GM23338 (cell line): ENCODE results near the gene OR2W1. TPM values are rescaled to one million over a fixed set of nuclear protein-coding genes. Genes with fewer than 3 reads are reported as not detected.

Experiments used
- ATAC-seq: fragments of 200-7000 bp; cut with Tn5 transposase; 3 replicates; pipeline ENCODE4 v1.9.1; 2020
- DNase-seq: peaks from one replicate; pipeline ENCODE4 v3.0.0-alpha.2; 2015; ENCODE audit warnings: low spot score
- H2AFZ ChIP-seq: fragments of 200-600 bp; sonication (generic); 2 replicates; pipeline ENCODE4 v1.8.0; 2016; ENCODE audit warnings: antibody characterized with exemption, mild to moderate bottlenecking, moderate library complexity
- H3F3A ChIP-seq: fragments of 200-600 bp; sonication (generic); replicated peaks from 2 replicates; pipeline ENCODE4 v1.8.0; 2017; ENCODE audit warnings: antibody characterized with exemption, mixed run types, low read depth
- H3K27ac ChIP-seq: fragments of 200-600 bp; sonication (generic); 2 replicates; pipeline ENCODE4 v1.6.1; 2016; ENCODE audit warnings: low read depth
- H3K27me3 ChIP-seq: fragments of 200-600 bp; sonication (generic); 2 replicates; pipeline ENCODE4 v1.8.0; 2016; ENCODE audit warnings: mild to moderate bottlenecking, mixed run types, moderate library complexity; ENCODE audit not compliant: insufficient read depth
- H3K36me3 ChIP-seq: fragments of 200-600 bp; sonication (generic); 2 replicates; pipeline ENCODE4 v1.8.0; 2016; ENCODE audit warnings: mild to moderate bottlenecking; ENCODE audit not compliant: insufficient read depth
- H3K4me1 ChIP-seq: fragments of 200-600 bp; sonication (generic); 2 replicates; pipeline ENCODE4 v1.8.0; 2016; ENCODE audit warnings: mild to moderate bottlenecking, moderate library complexity; ENCODE audit not compliant: insufficient read depth
- H3K4me2 ChIP-seq: fragments of 200-600 bp; sonication (generic); 2 replicates; pipeline ENCODE4 v1.7.1; 2017; ENCODE audit warnings: mixed run types
- H3K4me3 ChIP-seq: fragments of 200-600 bp; sonication (generic); 2 replicates; pipeline ENCODE4 v1.6.1; 2016; ENCODE audit warnings: mixed run types
- H3K79me2 ChIP-seq: fragments of 200-600 bp; sonication (generic); replicated peaks from 2 replicates; pipeline ENCODE4 v1.8.0; 2017; ENCODE audit warnings: mild to moderate bottlenecking; ENCODE audit not compliant: insufficient read depth
- H3K9me2 ChIP-seq: fragments of 200-600 bp; sonication (generic); 2 replicates; pipeline ENCODE4 v1.8.0; 2017; ENCODE audit not compliant: insufficient read depth
- H4K20me1 ChIP-seq: fragments of 200-600 bp; sonication (generic); replicated peaks from 2 replicates; pipeline ENCODE4 v1.8.0; 2017; ENCODE audit warnings: mild to moderate bottlenecking; ENCODE audit not compliant: insufficient read depth
- H3K27ac Mint-ChIP-seq: 2 replicates; pipeline ENCODE4 v1.8.0; 2020; ENCODE audit warnings: inconsistent platforms, mild to moderate bottlenecking, moderate library complexity, mixed read lengths
- H3K27me3 Mint-ChIP-seq: 3 replicates; pipeline ENCODE4 v1.8.0; 2022; ENCODE audit warnings: low read depth, mild to moderate bottlenecking, moderate library complexity, mixed read lengths, inconsistent platforms; ENCODE audit not compliant: insufficient read depth, poor library complexity
- H3K36me3 Mint-ChIP-seq: 3 replicates; pipeline ENCODE4 v1.8.0; 2021; ENCODE audit warnings: low read depth, mild to moderate bottlenecking, inconsistent platforms, moderate library complexity, mixed read lengths
- H3K4me1 Mint-ChIP-seq: 3 replicates; pipeline ENCODE4 v1.8.0; 2020; ENCODE audit warnings: mild to moderate bottlenecking, inconsistent platforms, mixed read lengths
- H3K4me3 Mint-ChIP-seq: 3 replicates; pipeline ENCODE4 v1.8.0; 2021; ENCODE audit warnings: moderate library complexity, mild to moderate bottlenecking, inconsistent platforms, mixed read lengths
- H3K9me3 Mint-ChIP-seq: 3 replicates; pipeline ENCODE4 v1.8.0; 2020; ENCODE audit warnings: moderate library complexity, mild to moderate bottlenecking, inconsistent platforms, mixed read lengths
- CREB1 ChIP-seq: fragments of 250-450 bp; sonication (Bioruptor Pico); IDR thresholded peaks from 2 replicates; pipeline ENCODE4 v1.5.0; 2020; ENCODE audit warnings: low read depth, mild to moderate bottlenecking, moderate library complexity
- CTCF ChIP-seq, 2 experiments: fragments of 200-600 bp in 1 of 2; sonication (generic) in 1 of 2; conservative IDR thresholded peaks; 2 replicates each; pipeline versions ENCODE4 v1.5.1 to v1.6.1; 2016 to 2017; ENCODE audit warnings: antibody characterized with exemption in 2 of 2, low read depth in 2 of 2, mild to moderate bottlenecking in 2 of 2, moderate library complexity in 1 of 2
- ETS1 ChIP-seq: IDR thresholded peaks from 2 replicates; pipeline ENCODE4 v1.6.1; 2016; ENCODE audit warnings: antibody characterized with exemption
- EZH2 ChIP-seq: fragments of 200-600 bp; sonication (generic); IDR thresholded peaks from one replicate; pipeline ENCODE4 v1.8.0; 2017; ENCODE audit warnings: antibody characterized with exemption, mild to moderate bottlenecking, low read depth; ENCODE audit not compliant: unreplicated experiment
- EZH2phosphoT487 ChIP-seq: fragments of 200-600 bp; sonication (generic); IDR thresholded peaks from one replicate; pipeline ENCODE4 v1.8.1; 2018; ENCODE audit warnings: antibody characterized with exemption; ENCODE audit not compliant: unreplicated experiment
- JUNB ChIP-seq: IDR thresholded peaks from one replicate; pipeline ENCODE4 v1.6.1; 2016; ENCODE audit warnings: antibody characterized with exemption; ENCODE audit not compliant: unreplicated experiment
- NANOG ChIP-seq: IDR thresholded peaks from 2 replicates; pipeline ENCODE4 v1.6.1; 2016; ENCODE audit warnings: antibody characterized with exemption, borderline replicate concordance
- POLR2AphosphoS5 ChIP-seq: IDR thresholded peaks from 2 replicates; pipeline ENCODE4 v1.6.1; 2016; ENCODE audit warnings: antibody characterized with exemption, low read depth
- STAT1 ChIP-seq: IDR thresholded peaks from one replicate; pipeline ENCODE4 v1.6.1; 2016; ENCODE audit warnings: antibody characterized with exemption; ENCODE audit not compliant: unreplicated experiment
- ZNF114 ChIP-seq: fragments of 250-450 bp; sonication (Bioruptor Pico); IDR thresholded peaks from 2 replicates; pipeline ENCODE4 v1.5.0; 2020; ENCODE audit warnings: mild to moderate bottlenecking, moderate library complexity
- ZNF331 ChIP-seq: fragments of 250-450 bp; sonication (Bioruptor Pico); IDR thresholded peaks from 2 replicates; pipeline ENCODE4 v1.5.0; 2020; ENCODE audit warnings: low read depth, mild to moderate bottlenecking, moderate library complexity
- polyA plus RNA-seq: library from polyadenylated mRNA; unstranded; fragments of >200 nt; fragmentation: Nextera tagmentation; extraction: Ambion mirVana; gene quantifications from 2 replicates; pipeline ENCODE4 v1.2.1, GENCODE V29; 2016
- total RNA-seq: library from RNA; depleted of rRNA; stranded (reverse); fragments of >200 nt; shearing (Covaris generic); gene quantifications from 2 replicates; pipeline ENCODE4 v1.2.3, GENCODE V29; 2014
- TF ChIP-seq, protein P1 (sequence below): fragments of 250-450 bp; sonication (Bioruptor Pico); IDR thresholded peaks from 2 replicates; pipeline ENCODE4 v1.5.0; 2020; ENCODE audit warnings: mild to moderate bottlenecking, moderate library complexity
- TF ChIP-seq, protein P2 (sequence below): IDR thresholded peaks from one replicate; pipeline ENCODE4 v1.6.1; 2018; ENCODE audit warnings: antibody characterized with exemption; ENCODE audit not compliant: unreplicated experiment

OR2W1 gene
- total and polyA plus RNA-seq, 2 experiments from 2014 or later = not detected

DNA sequence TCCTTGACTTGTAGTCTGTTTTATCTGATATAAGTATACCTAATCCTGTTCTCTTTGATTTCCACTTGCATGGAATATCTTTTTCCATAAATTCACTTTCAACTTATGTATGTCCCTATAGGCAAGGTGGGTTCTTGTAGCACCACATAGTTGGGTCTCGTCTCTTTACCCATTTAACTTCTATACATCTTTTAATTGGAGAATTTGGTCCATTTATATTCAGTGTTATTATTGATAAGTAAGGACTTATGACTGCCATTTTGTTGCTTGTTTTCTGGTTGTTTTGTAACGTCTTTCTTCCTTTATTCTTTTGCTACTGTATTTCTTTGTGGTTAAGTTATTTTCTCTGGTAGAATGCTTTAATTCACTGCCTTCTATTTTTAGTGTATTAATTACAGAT is 25.3 kb downstream of the OR2W1 start:
- TF ChIP-seq NANOG (no peak), JUNB (no peak), EZH2phosphoT487 (no peak), POLR2AphosphoS5 (no peak), ETS1 (no peak), CREB1 (CRISPR knock-in tag) (no peak), CTCF (conservative IDR thresholded peaks at IDR 0.05; ENCODE audit: low read depth in 2 of 2) (no peak), EZH2 (no peak), ZNF331 (no peak), STAT1 (no peak), ZNF114 (no peak)
- TF ChIP-seq, protein P1, sequence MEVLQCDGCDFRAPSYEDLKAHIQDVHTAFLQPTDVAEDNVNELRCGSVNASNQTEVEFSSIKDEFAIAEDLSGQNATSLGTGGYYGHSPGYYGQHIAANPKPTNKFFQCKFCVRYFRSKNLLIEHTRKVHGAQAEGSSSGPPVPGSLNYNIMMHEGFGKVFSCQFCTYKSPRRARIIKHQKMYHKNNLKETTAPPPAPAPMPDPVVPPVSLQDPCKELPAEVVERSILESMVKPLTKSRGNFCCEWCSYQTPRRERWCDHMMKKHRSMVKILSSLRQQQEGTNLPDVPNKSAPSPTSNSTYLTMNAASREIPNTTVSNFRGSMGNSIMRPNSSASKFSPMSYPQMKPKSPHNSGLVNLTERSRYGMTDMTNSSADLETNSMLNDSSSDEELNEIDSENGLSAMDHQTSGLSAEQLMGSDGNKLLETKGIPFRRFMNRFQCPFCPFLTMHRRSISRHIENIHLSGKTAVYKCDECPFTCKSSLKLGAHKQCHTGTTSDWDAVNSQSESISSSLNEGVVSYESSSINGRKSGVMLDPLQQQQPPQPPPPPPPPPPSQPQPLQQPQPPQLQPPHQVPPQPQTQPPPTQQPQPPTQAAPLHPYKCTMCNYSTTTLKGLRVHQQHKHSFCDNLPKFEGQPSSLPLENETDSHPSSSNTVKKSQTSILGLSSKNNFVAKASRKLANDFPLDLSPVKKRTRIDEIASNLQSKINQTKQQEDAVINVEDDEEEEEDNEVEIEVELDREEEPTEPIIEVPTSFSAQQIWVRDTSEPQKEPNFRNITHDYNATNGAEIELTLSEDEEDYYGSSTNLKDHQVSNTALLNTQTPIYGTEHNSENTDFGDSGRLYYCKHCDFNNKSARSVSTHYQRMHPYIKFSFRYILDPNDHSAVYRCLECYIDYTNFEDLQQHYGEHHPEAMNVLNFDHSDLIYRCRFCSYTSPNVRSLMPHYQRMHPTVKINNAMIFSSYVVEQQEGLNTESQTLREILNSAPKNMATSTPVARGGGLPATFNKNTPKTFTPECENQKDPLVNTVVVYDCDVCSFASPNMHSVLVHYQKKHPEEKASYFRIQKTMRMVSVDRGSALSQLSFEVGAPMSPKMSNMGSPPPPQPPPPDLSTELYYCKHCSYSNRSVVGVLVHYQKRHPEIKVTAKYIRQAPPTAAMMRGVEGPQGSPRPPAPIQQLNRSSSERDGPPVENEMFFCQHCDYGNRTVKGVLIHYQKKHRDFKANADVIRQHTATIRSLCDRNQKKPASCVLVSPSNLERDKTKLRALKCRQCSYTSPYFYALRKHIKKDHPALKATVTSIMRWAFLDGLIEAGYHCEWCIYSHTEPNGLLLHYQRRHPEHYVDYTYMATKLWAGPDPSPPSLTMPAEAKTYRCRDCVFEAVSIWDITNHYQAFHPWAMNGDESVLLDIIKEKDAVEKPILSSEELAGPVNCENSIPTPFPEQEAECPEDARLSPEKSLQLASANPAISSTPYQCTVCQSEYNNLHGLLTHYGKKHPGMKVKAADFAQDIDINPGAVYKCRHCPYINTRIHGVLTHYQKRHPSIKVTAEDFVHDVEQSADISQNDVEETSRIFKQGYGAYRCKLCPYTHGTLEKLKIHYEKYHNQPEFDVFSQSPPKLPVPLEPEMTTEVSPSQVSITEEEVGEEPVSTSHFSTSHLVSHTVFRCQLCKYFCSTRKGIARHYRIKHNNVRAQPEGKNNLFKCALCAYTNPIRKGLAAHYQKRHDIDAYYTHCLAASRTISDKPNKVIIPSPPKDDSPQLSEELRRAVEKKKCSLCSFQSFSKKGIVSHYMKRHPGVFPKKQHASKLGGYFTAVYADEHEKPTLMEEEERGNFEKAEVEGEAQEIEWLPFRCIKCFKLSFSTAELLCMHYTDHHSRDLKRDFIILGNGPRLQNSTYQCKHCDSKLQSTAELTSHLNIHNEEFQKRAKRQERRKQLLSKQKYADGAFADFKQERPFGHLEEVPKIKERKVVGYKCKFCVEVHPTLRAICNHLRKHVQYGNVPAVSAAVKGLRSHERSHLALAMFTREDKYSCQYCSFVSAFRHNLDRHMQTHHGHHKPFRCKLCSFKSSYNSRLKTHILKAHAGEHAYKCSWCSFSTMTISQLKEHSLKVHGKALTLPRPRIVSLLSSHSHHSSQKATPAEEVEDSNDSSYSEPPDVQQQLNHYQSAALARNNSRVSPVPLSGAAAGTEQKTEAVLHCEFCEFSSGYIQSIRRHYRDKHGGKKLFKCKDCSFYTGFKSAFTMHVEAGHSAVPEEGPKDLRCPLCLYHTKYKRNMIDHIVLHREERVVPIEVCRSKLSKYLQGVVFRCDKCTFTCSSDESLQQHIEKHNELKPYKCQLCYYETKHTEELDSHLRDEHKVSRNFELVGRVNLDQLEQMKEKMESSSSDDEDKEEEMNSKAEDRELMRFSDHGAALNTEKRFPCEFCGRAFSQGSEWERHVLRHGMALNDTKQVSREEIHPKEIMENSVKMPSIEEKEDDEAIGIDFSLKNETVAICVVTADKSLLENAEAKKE (CRISPR knock-in tag) = no peak
- TF ChIP-seq, protein P2, sequence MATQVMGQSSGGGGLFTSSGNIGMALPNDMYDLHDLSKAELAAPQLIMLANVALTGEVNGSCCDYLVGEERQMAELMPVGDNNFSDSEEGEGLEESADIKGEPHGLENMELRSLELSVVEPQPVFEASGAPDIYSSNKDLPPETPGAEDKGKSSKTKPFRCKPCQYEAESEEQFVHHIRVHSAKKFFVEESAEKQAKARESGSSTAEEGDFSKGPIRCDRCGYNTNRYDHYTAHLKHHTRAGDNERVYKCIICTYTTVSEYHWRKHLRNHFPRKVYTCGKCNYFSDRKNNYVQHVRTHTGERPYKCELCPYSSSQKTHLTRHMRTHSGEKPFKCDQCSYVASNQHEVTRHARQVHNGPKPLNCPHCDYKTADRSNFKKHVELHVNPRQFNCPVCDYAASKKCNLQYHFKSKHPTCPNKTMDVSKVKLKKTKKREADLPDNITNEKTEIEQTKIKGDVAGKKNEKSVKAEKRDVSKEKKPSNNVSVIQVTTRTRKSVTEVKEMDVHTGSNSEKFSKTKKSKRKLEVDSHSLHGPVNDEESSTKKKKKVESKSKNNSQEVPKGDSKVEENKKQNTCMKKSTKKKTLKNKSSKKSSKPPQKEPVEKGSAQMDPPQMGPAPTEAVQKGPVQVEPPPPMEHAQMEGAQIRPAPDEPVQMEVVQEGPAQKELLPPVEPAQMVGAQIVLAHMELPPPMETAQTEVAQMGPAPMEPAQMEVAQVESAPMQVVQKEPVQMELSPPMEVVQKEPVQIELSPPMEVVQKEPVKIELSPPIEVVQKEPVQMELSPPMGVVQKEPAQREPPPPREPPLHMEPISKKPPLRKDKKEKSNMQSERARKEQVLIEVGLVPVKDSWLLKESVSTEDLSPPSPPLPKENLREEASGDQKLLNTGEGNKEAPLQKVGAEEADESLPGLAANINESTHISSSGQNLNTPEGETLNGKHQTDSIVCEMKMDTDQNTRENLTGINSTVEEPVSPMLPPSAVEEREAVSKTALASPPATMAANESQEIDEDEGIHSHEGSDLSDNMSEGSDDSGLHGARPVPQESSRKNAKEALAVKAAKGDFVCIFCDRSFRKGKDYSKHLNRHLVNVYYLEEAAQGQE = no peak
- H3K9me2 ChIP-seq = peaks cover 4% of the 10 kb centered on the region; the same call in 1 of the 2 replicates
- no peaks in the 10 kb centered on the region for H3K79me2 ChIP-seq
- no peak overlapping the region for H3K27ac ChIP-seq
- H4K20me1 ChIP-seq = no peaks in the 10 kb centered on the region
- Mint-ChIP-seq H3K4me3 (no peak overlapping the region), H3K9me3 (peaks cover 11% of the 10 kb centered on the region; the same call in 2 of the 3 replicates), H3K27ac (no peak overlapping the region), H3K36me3 (peaks cover 5% of the 10 kb centered on the region; the same call in 1 of the 3 replicates), H3K27me3 (peaks cover 12% of the 10 kb centered on the region), H3K4me1 (no peaks in the 10 kb centered on the region; the same call in 2 of the 3 replicates)
- no peak overlapping the region for H2AFZ ChIP-seq
- peaks cover 4% of the 10 kb centered on the region; the same call in 1 of the 2 replicates for H3K4me1 ChIP-seq
- peaks cover 3% of the 10 kb centered on the region; the same call in 1 of the 2 replicates for H3F3A ChIP-seq
- peaks cover 11% of the 10 kb centered on the region for H3K27me3 ChIP-seq
- DNase-seq = no peak
- no peaks in the 10 kb centered on the region for H3K36me3 ChIP-seq
- no peak overlapping the region for H3K4me3 ChIP-seq
- no peak overlapping the region for H3K4me2 ChIP-seq
- no peak for ATAC-seq
